Tibial artery (tissue), 4 donors: ENCODE data around the gene SLC4A8.

Experiments used
- DNase-seq, 2 donors: peaks; one replicate each; pipeline ENCODE4 v3.0.0-alpha.2; 2019
- H3K27ac ChIP-seq, 2 donors: fragments of 200-600 bp; sonication (generic) in 1 of 2; 1 replicate in 1 of 2; 2 replicates in 1 of 2; pipeline ENCODE4 v1.5.1; 2018 to 2019; ENCODE audit warnings: mild to moderate bottlenecking in 1 of 2
- H3K27me3 ChIP-seq, 2 donors: fragments of 200-600 bp; sonication (generic) in 1 of 2; one replicate each; pipeline versions ENCODE4 v1.5.1 to v1.6.0; 2016 to 2019
- H3K36me3 ChIP-seq, 3 donors: fragments of 200-600 bp; sonication (generic) in 2 of 3; one replicate each; pipeline ENCODE4 v1.5.1; 2016 to 2019; ENCODE audit warnings: mild to moderate bottlenecking in 2 of 3
- H3K4me1 ChIP-seq, 4 donors: fragments of 200-600 bp; sonication (generic) in 2 of 4; 1 replicate in 3 of 4; 2 replicates in 1 of 4; pipeline ENCODE4 v1.5.1; 2016 to 2019
- H3K4me3 ChIP-seq, 2 donors: fragments of 200-600 bp; sonication (generic) in 1 of 2; 1 replicate in 1 of 2; 2 replicates in 1 of 2; pipeline ENCODE4 v1.5.1; 2018 to 2019; ENCODE audit warnings: mild to moderate bottlenecking in 2 of 2
- H3K9me3 ChIP-seq, 3 donors: fragments of 200-600 bp; sonication (generic) in 1 of 3; one replicate each; pipeline ENCODE4 v1.5.1; 2016 to 2019
- intact Hi-C: fragments of 100-400 bp; cut with DNase I; formaldehyde crosslinking; loops from one replicate; pipeline ENCODE4 v1.15.0; 2023; ENCODE audit warnings: low total_unique reads
- TF ChIP-seq, protein P1 (sequence below), 2 experiments: fragments of 200-600 bp in 1 of 2; fragments of 450-650 bp in 1 of 2; IDR thresholded peaks; one replicate each; pipeline ENCODE4 v1.5.1; 2017 to 2019; ENCODE audit warnings: antibody characterized with exemption in 2 of 2, mild to moderate bottlenecking in 1 of 2, moderate library complexity in 1 of 2

SLC4A8 gene

DNA sequence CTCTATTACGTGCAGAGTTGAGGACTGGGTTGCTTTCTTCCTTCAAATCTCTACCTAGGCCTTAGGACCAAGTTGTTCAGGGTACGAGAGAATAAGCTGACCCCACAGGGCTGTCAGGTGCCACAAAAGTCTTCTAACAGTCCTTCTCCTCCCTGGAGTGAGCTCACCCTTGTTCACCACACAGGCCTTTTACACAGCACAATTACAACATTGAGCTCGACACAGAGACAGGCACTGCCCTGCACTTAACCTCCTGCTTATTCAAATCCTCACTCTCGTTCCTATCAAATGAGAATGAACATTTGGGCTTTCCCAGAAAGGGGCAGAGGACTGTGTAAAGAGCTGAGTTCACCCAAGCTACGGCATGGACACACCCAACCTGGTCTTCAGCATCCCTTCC, 35.8 kb upstream of the SLC4A8 start:
- intact Hi-C loops, result no loop called here
- peaks cover 0 to 28% (median 14%) of the 10 kb centered on the region in 4 donors for H3K4me1 ChIP-seq
- H3K27ac ChIP-seq, result no peak overlapping the region

DNA sequence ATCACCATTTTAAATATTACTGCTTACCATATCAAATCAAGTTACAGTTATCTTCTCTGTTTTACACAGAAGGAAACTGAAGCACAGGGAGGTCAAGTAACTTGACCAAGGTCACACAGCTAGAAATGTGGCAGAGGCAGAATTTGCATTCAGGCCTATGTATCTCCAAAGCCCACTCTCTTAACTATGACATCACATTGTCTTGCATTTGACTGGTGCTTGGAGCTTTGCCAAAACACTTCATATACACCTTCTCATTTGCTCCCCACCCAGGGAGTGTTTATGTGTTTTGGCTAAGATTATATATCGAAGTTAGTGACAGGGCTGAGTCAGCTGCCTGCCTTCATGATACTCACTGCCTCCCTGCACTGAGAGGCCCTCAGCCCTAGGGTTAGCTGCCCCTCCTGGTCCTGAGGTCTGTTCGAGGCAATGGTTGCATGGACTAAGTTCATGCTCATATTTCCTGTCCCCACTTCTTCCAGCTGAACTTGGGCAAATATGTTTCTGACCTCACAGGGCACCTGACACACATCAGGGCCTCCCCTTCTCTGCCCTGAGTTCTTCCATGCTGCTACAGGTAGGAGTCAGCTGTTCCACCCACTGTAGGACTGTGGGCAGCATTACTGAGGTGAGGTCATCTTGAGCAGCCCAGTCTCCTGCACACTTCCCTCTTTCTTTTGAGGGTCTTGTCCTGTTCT, 35.2 kb upstream of the SLC4A8 start:
- Histone ChIP-seq H3K27me3 (peaks cover 0 to 24% of the 10 kb centered on the region in 2 donors), H3K4me3 (no peak overlapping the region), H3K9me3 (no peaks in the 10 kb centered on the region), H3K27ac (no peak overlapping the region), H3K36me3 (no peaks in the 10 kb centered on the region), H3K4me1 (peaks cover 0 to 28% (median 14%) of the 10 kb centered on the region in 4 donors)
- intact Hi-C loops, result no loop called here
- DNase-seq, result peak in 1 of 2 donors; percentile 24
- TF ChIP-seq, protein P1, sequence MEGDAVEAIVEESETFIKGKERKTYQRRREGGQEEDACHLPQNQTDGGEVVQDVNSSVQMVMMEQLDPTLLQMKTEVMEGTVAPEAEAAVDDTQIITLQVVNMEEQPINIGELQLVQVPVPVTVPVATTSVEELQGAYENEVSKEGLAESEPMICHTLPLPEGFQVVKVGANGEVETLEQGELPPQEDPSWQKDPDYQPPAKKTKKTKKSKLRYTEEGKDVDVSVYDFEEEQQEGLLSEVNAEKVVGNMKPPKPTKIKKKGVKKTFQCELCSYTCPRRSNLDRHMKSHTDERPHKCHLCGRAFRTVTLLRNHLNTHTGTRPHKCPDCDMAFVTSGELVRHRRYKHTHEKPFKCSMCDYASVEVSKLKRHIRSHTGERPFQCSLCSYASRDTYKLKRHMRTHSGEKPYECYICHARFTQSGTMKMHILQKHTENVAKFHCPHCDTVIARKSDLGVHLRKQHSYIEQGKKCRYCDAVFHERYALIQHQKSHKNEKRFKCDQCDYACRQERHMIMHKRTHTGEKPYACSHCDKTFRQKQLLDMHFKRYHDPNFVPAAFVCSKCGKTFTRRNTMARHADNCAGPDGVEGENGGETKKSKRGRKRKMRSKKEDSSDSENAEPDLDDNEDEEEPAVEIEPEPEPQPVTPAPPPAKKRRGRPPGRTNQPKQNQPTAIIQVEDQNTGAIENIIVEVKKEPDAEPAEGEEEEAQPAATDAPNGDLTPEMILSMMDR (IDR thresholded peaks at IDR 0.05), result no peak

More for the DNA sequence above, 35.8 kb upstream of the SLC4A8 start:
- Histone ChIP-seq H3K4me3 (no peak overlapping the region), H3K27me3 (peaks cover 0 to 18% of the 10 kb centered on the region in 2 donors), H3K9me3 (no peaks in the 10 kb centered on the region), H3K36me3 (no peaks in the 10 kb centered on the region)
- TF ChIP-seq, protein P1 (IDR thresholded peaks at IDR 0.05), result no peak
- no peak for DNase-seq

DNA sequence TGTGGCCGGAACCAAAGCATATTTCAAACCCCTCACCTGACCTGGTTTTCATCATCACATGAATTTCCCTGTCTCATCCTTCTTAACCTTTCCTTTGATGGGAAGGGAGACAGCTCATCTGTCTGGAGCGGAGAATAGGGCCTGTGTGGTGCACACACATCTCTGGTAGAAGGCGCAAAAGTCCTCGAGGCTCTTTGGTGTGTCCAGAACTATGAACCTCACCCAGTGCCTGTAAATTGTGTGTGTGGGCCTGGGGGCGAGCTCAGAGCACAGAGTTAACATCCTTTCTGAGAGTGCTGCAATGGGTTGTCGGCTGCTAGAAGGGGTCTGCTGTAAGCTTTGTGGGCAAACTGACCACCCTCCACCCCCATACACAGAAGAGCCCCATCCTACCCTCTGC, 34.2 kb upstream of the SLC4A8 start:
- no peak overlapping the region for H3K4me3 ChIP-seq
- peaks cover 0 to 25% of the 10 kb centered on the region in 2 donors for H3K27me3 ChIP-seq
- TF ChIP-seq, protein P1 (IDR thresholded peaks at IDR 0.05), result no peak
- DNase-seq, result peak in 1 of 2 donors; percentile 48
- H3K4me1 ChIP-seq, result peaks cover 0 to 28% (median 14%) of the 10 kb centered on the region in 4 donors
- no peaks in the 10 kb centered on the region for H3K9me3 ChIP-seq
- no peaks in the 10 kb centered on the region for H3K36me3 ChIP-seq
- H3K27ac ChIP-seq, result no peak overlapping the region
- intact Hi-C loops, result no loop called here

DNA sequence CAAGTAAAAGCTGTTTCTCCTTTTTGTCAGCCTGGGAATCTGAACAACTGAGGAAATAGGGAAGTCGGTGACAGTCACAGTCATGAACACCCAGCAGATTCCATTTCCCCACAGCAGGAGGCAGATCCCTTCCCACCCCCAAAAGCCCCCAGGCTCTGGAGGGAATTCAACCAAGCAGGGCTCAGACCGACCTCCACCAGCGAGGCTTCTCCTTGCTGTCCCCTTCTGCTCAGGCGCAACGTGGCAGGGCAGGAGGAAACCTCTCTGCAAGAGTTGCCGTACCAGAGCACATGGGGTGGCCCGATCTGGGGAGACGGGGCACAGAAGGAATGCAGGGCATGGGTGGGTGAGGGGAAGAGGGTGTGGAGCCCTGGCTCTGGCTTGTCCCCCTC, 33.7 kb upstream of the SLC4A8 start:
- Histone ChIP-seq H3K27ac (no peak overlapping the region), H3K4me1 (peaks cover 0 to 28% (median 14%) of the 10 kb centered on the region in 4 donors), H3K36me3 (no peaks in the 10 kb centered on the region), H3K9me3 (no peaks in the 10 kb centered on the region), H3K4me3 (peak overlapping the region; percentile 51 to 56), H3K27me3 (peaks cover 0 to 25% of the 10 kb centered on the region in 2 donors)
- TF ChIP-seq, protein P1 (IDR thresholded peaks at IDR 0.05), result no peak
- DNase-seq, result no peak
- intact Hi-C loops, result no loop called here

DNA sequence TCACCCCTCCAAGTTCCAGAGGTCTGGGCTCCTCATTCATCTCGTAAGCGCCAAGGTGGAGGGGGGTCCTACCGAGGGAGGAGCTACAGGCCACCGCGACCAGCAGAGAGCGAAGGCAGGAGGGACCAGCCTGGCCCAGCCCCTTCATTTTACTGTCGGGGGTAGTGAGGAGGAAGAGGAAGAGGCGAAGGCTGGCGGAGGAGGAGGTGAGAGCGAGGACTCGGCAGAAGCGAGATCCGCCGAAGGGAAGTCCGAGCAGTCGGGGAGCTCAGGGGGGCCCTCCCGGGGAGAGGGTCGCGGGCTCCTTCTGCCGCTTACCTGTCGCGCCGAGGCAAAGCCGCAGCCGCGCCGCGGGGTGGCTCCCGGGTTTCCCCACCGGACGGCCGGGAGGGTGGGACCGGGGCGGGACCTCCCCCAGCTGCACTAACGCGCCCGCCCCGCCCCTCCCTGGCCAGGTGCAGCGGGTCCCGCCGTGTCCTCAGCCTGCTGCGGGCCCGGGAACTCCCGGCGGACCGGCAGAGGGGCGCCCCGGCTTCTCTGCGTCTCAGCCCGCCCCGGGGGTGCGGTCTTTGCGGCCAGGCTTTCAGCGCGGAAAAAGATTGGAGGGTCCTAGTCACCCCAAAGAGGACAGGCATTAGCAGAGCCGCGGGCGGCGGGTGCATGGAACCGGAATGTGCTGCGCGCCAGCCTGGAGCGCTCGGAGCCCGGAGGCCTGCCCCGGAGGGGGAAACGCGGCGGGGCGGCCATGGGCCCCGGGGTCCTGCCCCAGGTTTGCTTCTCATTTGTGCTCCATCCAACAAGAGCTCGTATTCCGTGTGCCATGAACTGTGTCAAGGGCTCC, 33.1 kb upstream of the SLC4A8 start, which contains the start of gene GALNT6:
GALNT6 (minus strand) TSS at position 124 of the 841 bp plus-strand sequence. CDS start 11,625 bp downstream, outside the sequence.
- no peaks in the 10 kb centered on the region for H3K36me3 ChIP-seq
- no peak for DNase-seq
- peak within 1 kb of the TSS; percentile 51 to 56 for H3K4me3 ChIP-seq
- H3K27me3 ChIP-seq, result peaks cover 0 to 25% of the 10 kb centered on the region in 2 donors
- intact Hi-C loops, result no loop called here
- TF ChIP-seq, protein P1 (IDR thresholded peaks at IDR 0.05), result no peak
- H3K4me1 ChIP-seq, result peaks cover 0 to 28% (median 14%) of the 10 kb centered on the region in 4 donors
- peak within 1 kb of the TSS in 1 of 2 donors; percentile 16 for H3K27ac ChIP-seq
- no peaks in the 10 kb centered on the region for H3K9me3 ChIP-seq
